HepG2 (cell line): ENCODE data around the gene PRRC2A.

Experiments used
- ATF1 ChIP-seq: IDR thresholded peaks from 2 replicates; pipeline ENCODE4 v1.6.1; 2016; ENCODE audit warnings: mild to moderate bottlenecking, control low read depth
- DPF2 ChIP-seq: sonication (generic); formaldehyde crosslinking; IDR thresholded peaks from 2 replicates; pipeline ENCODE4 v1.4.0; 2020; ENCODE audit warnings: mild to moderate bottlenecking, low read depth, missing genetic modification reagents, borderline replicate concordance
- EP300 ChIP-seq, 3 experiments: sonication (generic) in 1 of 3; formaldehyde crosslinking in 1 of 3; IDR thresholded peaks; 2 replicates each; pipeline versions ENCODE4 v1.5.1 to v1.6.1; 2011 to 2020; ENCODE audit warnings: low read depth in 2 of 3, low read length in 2 of 3, borderline replicate concordance in 1 of 3, improper control_type of control experiment in 1 of 3, mild to moderate bottlenecking in 1 of 3, missing genetic modification reagents in 1 of 3, moderate library complexity in 1 of 3
- HIC2 ChIP-seq: sonication (generic); formaldehyde crosslinking; IDR thresholded peaks from 2 replicates; pipeline ENCODE4 v1.9.0; 2022; ENCODE audit warnings: low read depth, missing genetic modification reagents
- MIER2 ChIP-seq: IDR thresholded peaks from 2 replicates; pipeline ENCODE4 v1.6.1; 2016; ENCODE audit warnings: missing biosample characterization, missing genetic modification reagents
- SIN3A ChIP-seq: IDR thresholded peaks from 2 replicates; pipeline ENCODE4 v1.6.1; 2011; ENCODE audit warnings: low read depth, mild to moderate bottlenecking, control low read depth, low read length, borderline replicate concordance
- ZBTB7A ChIP-seq: sonication (generic); formaldehyde crosslinking; IDR thresholded peaks from 2 replicates; pipeline ENCODE4 v1.8.0; 2022; ENCODE audit warnings: mild to moderate bottlenecking, missing genetic modification reagents
- ZNF530 ChIP-seq: sonication (generic); formaldehyde crosslinking; IDR thresholded peaks from 2 replicates; pipeline ENCODE4 v1.5.0; 2020; ENCODE audit warnings: low read depth, mild to moderate bottlenecking, missing genetic modification reagents
- ZNF850 ChIP-seq: sonication (generic); formaldehyde crosslinking; conservative IDR thresholded peaks from 2 replicates; pipeline ENCODE4 v1.9.0; 2021; ENCODE audit warnings: mild to moderate bottlenecking, missing genetic modification reagents
- TF ChIP-seq, protein P1 (sequence below): sonication (generic); formaldehyde crosslinking; IDR thresholded peaks from 2 replicates; pipeline ENCODE4 v1.9.0; 2021; ENCODE audit warnings: missing genetic modification reagents, mild to moderate bottlenecking, borderline replicate concordance
- TF ChIP-seq, protein P2 (sequence below): sonication (generic); formaldehyde crosslinking; conservative IDR thresholded peaks from 2 replicates; pipeline ENCODE4 v1.4.0; 2020; ENCODE audit warnings: missing genetic modification reagents
- TF ChIP-seq, protein P3 (sequence below): sonication (generic); formaldehyde crosslinking; IDR thresholded peaks from 2 replicates; pipeline ENCODE4 v1.4.0; 2020; ENCODE audit warnings: missing genetic modification reagents

DNA sequence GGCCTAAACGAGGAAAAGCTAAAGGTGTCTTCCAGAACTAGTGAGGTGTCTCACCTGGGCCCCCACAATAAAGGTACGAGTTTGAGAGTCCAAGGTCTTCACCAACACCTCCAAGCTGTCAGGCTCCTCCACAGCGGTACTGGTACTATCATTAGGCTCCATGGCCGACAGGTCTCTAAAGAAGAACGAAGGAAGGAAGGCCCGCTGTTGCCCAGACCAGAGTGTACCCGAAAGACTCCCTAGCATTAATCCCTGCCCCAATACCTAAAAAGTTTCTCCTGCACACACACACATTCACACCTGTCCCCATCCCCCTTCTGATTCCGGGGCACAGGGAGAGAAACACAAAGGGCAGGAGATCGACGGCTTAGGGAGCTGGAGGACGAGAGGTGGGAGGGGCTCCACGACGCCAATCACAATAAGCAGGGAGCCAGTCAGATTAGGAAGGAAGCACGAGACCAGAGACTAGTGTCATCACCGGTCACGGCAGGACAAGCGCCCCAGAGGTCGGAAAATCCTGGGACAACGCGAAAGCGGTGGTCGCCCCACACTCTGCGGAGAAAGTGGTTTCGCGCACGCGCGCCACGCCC is 31.2 kb downstream of the PRRC2A start:
- TF ChIP-seq, protein P1, sequence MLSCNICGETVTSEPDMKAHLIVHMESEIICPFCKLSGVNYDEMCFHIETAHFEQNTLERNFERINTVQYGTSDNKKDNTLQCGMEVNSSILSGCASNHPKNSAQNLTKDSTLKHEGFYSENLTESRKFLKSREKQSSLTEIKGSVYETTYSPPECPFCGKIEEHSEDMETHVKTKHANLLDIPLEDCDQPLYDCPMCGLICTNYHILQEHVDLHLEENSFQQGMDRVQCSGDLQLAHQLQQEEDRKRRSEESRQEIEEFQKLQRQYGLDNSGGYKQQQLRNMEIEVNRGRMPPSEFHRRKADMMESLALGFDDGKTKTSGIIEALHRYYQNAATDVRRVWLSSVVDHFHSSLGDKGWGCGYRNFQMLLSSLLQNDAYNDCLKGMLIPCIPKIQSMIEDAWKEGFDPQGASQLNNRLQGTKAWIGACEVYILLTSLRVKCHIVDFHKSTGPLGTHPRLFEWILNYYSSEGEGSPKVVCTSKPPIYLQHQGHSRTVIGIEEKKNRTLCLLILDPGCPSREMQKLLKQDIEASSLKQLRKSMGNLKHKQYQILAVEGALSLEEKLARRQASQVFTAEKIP (CRISPR knock-in tag): no peak
- TF ChIP-seq, protein P2, sequence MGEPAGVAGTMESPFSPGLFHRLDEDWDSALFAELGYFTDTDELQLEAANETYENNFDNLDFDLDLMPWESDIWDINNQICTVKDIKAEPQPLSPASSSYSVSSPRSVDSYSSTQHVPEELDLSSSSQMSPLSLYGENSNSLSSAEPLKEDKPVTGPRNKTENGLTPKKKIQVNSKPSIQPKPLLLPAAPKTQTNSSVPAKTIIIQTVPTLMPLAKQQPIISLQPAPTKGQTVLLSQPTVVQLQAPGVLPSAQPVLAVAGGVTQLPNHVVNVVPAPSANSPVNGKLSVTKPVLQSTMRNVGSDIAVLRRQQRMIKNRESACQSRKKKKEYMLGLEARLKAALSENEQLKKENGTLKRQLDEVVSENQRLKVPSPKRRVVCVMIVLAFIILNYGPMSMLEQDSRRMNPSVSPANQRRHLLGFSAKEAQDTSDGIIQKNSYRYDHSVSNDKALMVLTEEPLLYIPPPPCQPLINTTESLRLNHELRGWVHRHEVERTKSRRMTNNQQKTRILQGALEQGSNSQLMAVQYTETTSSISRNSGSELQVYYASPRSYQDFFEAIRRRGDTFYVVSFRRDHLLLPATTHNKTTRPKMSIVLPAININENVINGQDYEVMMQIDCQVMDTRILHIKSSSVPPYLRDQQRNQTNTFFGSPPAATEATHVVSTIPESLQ (CRISPR knock-in tag): no peak
- TF ChIP-seq ZNF530 (CRISPR knock-in tag) (no peak), SIN3A (no peak), HIC2 (CRISPR knock-in tag) (no peak), ZBTB7A (CRISPR knock-in tag) (no peak), DPF2 (no peak), EP300 (IDR thresholded peaks at IDR 0.05; ENCODE audit: low read depth in 2 of 2, low read length in 2 of 2) (0 out of 4 replicates have a peak, but pooled peaks of 1 of the 2 experiments have one; percentile 9), EP300 (CRISPR knock-in tag; IDR thresholded peaks at IDR 0.05; ENCODE audit: borderline replicate concordance) (no peak), ZNF850 (CRISPR knock-in tag) (no peak), ATF1 (no peak), MIER2 (CRISPR knock-in tag) (no peak)
- TF ChIP-seq, protein P3, sequence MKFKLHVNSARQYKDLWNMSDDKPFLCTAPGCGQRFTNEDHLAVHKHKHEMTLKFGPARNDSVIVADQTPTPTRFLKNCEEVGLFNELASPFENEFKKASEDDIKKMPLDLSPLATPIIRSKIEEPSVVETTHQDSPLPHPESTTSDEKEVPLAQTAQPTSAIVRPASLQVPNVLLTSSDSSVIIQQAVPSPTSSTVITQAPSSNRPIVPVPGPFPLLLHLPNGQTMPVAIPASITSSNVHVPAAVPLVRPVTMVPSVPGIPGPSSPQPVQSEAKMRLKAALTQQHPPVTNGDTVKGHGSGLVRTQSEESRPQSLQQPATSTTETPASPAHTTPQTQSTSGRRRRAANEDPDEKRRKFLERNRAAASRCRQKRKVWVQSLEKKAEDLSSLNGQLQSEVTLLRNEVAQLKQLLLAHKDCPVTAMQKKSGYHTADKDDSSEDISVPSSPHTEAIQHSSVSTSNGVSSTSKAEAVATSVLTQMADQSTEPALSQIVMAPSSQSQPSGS (CRISPR knock-in tag): no peak
